Measurements from ENCODE around the gene PNLIP. TPM values are rescaled to one million over a fixed set of nuclear protein-coding genes. Genes with fewer than 3 reads are reported as not detected.
A peak's percentile ranks its signal among the peaks of the same experiment; 100 is the strongest.

Gene PNLIP
- total RNA-seq, 4 donors from 2014 or later = not detected

- 70 to 75% methylated on average over 6 of the region's 6 CpGs for WGBS, 2 donors
- no peak overlapping the region for H3K4me3 ChIP-seq
These were observed 61.6 kb downstream of the PNLIP start for GRCh38 chr10:116607336-116607735.

GRCh38 chr10:116608686-116609594, 63.2 kb downstream of the PNLIP start:
- H3K4me1 ChIP-seq = peaks cover 0 to 9% (median 0%) of the 10 kb centered on the region in 3 donors
- H3K4me3 ChIP-seq = peak overlapping the region; percentile 8 to 53 (median 29)
- H3K27ac ChIP-seq = no peak overlapping the region
- DNase-seq = no peak
- TF ChIP-seq POLR2A (IDR thresholded peaks at IDR 0.05) (no peak), CTCF (IDR thresholded peaks at IDR 0.05) (no peak)
- H3K9me3 ChIP-seq = no peaks in the 10 kb centered on the region
- no peaks in the 10 kb centered on the region for H3K36me3 ChIP-seq
- H3K27me3 ChIP-seq = peaks cover 0 to 40% (median 0%) of the 10 kb centered on the region in 4 donors
- WGBS, 2 donors = 38 to 42% methylated on average over 23 to 26 of the region's 41 CpGs
- intact Hi-C loops (cut with DNase I) = no loop called here

More at GRCh38 chr10:116607336-116607735, 61.6 kb downstream of the PNLIP start:
- H3K27ac ChIP-seq = no peak overlapping the region
- peaks cover 0 to 40% (median 0%) of the 10 kb centered on the region in 4 donors for H3K27me3 ChIP-seq
- no peak for TF ChIP-seq CTCF (IDR thresholded peaks at IDR 0.05)
- TF ChIP-seq POLR2A (IDR thresholded peaks at IDR 0.05) = no peak
- H3K36me3 ChIP-seq = no peaks in the 10 kb centered on the region
- intact Hi-C loops (cut with DNase I) = no loop called here
- H3K4me1 ChIP-seq = peaks cover 0 to 9% (median 0%) of the 10 kb centered on the region in 3 donors
- DNase-seq = no peak
- H3K9me3 ChIP-seq = no peaks in the 10 kb centered on the region

GRCh38 chr10:116610443-116611152, 64.9 kb downstream of the PNLIP start:
- Histone ChIP-seq H3K4me1 (peaks cover 0 to 9% (median 0%) of the 10 kb centered on the region in 3 donors), H3K4me3 (no peak overlapping the region), H3K27me3 (peaks cover 0 to 40% (median 0%) of the 10 kb centered on the region in 4 donors), H3K36me3 (no peaks in the 10 kb centered on the region), H3K27ac (no peak overlapping the region), H3K9me3 (no peaks in the 10 kb centered on the region)
- WGBS, 2 donors = 92 to 96% methylated on average over 2 to 7 of the region's 13 CpGs
- intact Hi-C loops (cut with DNase I) = no loop called here
- no peak for DNase-seq
- no peak for TF ChIP-seq CTCF (IDR thresholded peaks at IDR 0.05)
- no peak for TF ChIP-seq POLR2A (IDR thresholded peaks at IDR 0.05)

GRCh38 chr10:116611153-116611545, 65.4 kb downstream of the PNLIP start:
- Histone ChIP-seq H3K36me3 (no peaks in the 10 kb centered on the region), H3K9me3 (no peaks in the 10 kb centered on the region), H3K27me3 (peaks cover 0 to 38% (median 0%) of the 10 kb centered on the region in 4 donors), H3K4me1 (peaks cover 0 to 9% (median 0%) of the 10 kb centered on the region in 3 donors), H3K27ac (no peak overlapping the region), H3K4me3 (no peak overlapping the region)
- no peak for DNase-seq
- WGBS, 2 donors = 54 to 79% methylated on average over 3 of the region's 3 CpGs
- intact Hi-C loops (cut with DNase I) = no loop called here
- TF ChIP-seq POLR2A (IDR thresholded peaks at IDR 0.05) (no peak), CTCF (IDR thresholded peaks at IDR 0.05) (no peak)

Data from esophagus squamous epithelium (tissue), 5 donors.